Activated gamma-delta T cell (primary cell): Measurements from ENCODE around the gene PRDX5.
"Not testable (repeated sequence)": the region's sequence is repeated elsewhere in the genome, so short reads cannot be mapped to it uniquely, and the experiment has no call there.

Experiments used
- DNase-seq: peaks from one replicate; lab custom pipeline; 2025; lab: John Stamatoyannopoulos, UW

The PRDX5 gene

GRCh38 chr11:64305691-64306562 lies 12.0 kb upstream of the PRDX5 start:
- peak; percentile 41 for DNase-seq

GRCh38 chr11:64306563-64306875 lies 11.4 kb upstream of the PRDX5 start:
- DNase-seq, result no peak

GRCh38 chr11:64306876-64307622 lies 10.9 kb upstream of the PRDX5 start:
- DNase-seq, result no peak

DNA sequence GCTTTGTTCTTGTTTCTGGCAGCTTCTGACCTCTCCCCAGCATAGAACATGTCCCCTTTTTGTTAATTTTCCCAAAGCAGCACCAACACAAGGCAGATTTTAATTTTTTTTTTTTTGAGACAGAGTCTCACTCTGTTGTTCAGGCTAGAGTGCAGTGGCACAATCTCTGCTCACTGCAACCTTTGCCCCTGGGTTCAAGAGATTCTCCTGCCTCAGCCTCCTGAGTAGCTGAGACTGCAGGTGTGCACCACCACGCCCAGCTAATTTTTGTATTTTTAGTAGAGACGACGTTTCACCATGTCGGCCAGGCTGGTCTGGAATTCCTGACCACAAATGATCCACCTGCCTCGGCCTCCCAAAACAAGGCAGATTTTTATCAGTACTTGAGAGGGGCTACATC lies 10.1 kb upstream of the PRDX5 start:
- DNase-seq, result not testable (repeated sequence)

DNA sequence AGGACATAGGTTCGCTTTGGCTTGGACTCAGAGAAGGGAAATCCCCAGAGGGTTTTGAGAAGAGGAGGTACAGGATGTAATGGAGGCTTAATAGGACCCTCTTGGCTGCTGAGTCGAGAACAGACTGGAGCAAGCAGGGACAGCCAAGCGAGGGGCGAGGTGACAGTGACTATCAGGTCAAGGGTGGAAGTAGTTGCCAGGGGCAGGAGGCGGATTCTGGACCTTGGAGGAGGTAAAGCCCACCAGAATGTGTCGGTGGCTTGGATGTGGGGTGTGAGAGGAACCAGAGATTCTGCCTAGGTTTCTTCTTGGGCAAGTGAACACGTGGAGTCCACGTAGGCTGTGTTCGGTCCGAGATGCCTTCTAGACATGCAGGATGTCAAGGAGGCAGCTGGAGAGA lies 5.0 kb upstream of the PRDX5 start:
- no peak for DNase-seq

GRCh38 chr11:64313491-64314145 lies 4.3 kb upstream of the PRDX5 start:
- no peak for DNase-seq

GRCh38 chr11:64314146-64314804 lies 3.6 kb upstream of the PRDX5 start:
- no peak for DNase-seq

DNA sequence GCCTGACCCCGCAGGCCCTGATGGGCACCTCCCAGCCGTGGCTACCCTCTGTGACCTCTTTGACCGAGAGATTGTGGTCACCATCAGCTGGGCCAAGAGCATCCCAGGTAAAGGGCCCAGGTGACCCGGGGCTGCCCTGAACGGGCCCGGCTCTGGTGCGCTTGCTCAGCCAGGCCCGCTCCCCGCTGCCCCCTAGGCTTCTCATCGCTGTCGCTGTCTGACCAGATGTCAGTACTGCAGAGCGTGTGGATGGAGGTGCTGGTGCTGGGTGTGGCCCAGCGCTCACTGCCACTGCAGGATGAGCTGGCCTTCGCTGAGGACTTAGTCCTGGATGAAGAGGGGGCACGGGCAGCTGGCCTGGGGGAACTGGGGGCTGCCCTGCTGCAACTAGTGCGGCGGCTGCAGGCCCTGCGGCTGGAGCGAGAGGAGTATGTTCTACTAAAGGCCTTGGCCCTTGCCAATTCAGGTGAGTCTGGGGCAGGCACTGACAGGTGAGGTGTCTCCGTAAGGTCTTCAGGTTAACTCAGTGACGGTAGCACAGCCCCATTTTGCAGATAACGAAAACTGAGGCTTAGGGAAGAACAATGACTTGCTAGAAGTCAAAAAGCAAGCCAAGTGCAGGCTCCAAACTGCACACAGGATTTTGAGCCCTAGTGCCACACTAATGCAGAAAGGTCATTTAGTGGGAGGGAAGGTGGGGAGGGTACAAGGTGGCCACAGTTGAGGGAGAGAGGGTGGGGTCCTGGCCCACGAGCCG lies 2.9 kb upstream of the PRDX5 start:
- DNase-seq, result no peak

DNA sequence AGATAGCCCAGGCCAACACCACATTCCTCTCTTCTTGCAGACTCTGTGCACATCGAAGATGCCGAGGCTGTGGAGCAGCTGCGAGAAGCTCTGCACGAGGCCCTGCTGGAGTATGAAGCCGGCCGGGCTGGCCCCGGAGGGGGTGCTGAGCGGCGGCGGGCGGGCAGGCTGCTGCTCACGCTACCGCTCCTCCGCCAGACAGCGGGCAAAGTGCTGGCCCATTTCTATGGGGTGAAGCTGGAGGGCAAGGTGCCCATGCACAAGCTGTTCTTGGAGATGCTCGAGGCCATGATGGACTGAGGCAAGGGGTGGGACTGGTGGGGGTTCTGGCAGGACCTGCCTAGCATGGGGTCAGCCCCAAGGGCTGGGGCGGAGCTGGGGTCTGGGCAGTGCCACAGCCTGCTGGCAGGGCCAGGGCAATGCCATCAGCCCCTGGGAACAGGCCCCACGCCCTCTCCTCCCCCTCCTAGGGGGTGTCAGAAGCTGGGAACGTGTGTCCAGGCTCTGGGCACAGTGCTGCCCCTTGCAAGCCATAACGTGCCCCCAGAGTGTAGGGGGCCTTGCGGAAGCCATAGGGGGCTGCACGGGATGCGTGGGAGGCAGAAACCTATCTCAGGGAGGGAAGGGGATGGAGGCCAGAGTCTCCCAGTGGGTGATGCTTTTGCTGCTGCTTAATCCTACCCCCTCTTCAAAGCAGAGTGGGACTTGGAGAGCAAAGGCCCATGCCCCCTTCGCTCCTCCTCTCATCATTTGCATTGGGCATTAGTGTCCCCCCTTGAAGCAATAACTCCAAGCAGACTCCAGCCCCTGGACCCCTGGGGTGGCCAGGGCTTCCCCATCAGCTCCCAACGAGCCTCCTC lies 2.0 kb upstream of the PRDX5 start:
- not testable (repeated sequence) for DNase-seq

DNA sequence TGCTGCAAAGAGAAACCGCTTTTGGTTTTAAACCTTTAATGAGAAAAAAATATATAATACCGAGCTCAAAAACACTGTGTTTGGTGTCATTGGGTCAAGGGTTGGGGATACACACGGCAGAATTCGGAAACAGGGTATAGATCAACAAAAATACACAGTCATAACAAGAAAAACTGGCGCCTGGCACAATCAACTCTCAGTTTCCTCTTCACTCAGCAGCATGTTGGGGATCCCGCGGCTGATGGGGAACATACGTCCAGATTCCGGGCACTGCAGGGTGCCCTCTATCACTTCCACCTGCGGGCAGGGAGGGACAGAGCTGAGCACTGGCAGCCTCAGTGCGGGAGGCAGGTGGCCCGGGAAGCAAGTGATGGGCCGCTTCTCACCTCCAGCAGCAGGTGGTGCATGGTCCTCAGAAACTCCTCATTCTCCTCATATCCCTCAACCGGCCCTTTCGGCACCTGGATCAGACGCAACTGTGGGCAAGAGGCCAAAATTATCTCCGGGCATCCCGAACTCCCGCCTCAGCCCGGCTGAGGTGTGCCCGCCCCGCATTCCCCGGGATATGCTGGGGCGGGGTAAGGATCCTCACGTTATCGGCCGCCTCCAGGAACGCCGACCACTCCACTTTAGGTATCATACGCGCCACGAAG lies 1.1 kb upstream of the PRDX5 start:
- DNase-seq, result no peak

DNA sequence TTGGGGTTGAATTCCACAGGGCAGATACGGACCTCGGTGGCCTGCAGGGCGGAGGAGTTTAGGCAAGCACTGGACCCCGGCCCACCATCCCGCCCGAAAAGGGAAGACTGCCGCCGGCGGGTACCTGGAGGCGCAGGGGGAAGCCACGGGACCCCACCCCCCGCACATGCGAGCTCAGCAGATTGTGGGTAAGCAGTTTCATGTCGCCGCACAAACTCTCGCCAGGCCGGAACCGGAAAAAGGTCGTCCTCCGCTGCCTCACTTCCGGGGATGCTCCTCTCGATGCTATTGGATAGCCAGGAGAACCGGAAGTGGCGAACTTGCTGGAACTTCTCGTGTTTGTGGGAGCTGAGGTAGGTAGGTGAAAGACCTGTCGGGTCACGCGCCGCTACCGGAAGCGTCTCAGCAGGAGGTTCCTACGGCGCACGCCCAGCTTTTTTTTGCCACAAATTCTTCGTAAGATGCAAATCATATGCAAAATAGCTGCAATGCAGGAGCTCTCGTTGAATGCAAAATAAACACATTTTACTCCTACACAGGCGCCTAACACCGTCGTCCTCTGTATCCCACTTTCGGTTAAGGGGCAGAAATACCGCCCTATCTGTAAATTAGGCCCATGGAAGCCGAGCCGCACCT lies 478 bp upstream of the PRDX5 start, which contains the start of gene TRMT112:
TSS of gene TRMT112 (minus strand) at position 235 of the 636 bp plus-strand sequence. CDS start at position 202, 33 bp downstream.
- peak; percentile 77 for DNase-seq

- no peak for DNase-seq
These were observed 1.1 kb downstream of the PRDX5 start for GRCh38 chr11:64318766-64319761.

DNA sequence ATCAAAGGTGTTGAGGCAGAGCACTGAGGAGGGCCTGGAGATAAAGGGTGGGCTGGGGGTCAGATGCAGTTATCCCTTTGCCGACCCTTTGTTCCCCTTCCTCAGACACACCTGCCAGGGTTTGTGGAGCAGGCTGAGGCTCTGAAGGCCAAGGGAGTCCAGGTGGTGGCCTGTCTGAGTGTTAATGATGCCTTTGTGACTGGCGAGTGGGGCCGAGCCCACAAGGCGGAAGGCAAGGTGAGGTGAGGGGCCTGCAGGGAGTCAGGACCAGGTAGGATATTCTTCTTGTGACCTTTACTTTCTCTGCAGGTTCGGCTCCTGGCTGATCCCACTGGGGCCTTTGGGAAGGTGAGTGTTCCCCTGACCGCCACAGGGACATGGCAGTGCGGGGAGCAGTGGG lies 2.6 kb downstream of the PRDX5 start:
- DNase-seq, result no peak

- DNase-seq, result no peak
These were observed 3.1 kb downstream of the PRDX5 start for GRCh38 chr11:64321026-64321425.

GRCh38 chr11:64321533-64321932 lies 3.6 kb downstream of the PRDX5 start:
- no peak for DNase-seq

DNA sequence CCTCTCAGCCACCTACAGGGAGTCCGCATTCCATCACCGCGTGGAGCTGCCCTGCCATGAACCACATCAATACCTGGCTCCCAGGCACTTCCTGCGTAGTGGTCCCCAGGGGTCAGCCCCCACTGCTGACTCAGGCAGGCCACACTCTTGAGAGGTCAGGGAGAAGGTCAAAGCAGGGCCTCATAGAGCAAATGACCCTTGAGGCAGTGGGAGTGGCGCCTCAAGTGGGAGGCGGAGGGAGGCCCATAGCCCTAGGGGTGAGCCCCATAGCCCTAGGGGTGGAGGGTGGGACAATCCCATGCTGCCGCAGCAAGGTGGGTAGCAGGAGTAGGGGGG lies 5.0 kb downstream of the PRDX5 start:
- DNase-seq, result no peak

GRCh38 chr11:64323373-64323772 lies 5.5 kb downstream of the PRDX5 start:
- DNase-seq, result no peak

DNA sequence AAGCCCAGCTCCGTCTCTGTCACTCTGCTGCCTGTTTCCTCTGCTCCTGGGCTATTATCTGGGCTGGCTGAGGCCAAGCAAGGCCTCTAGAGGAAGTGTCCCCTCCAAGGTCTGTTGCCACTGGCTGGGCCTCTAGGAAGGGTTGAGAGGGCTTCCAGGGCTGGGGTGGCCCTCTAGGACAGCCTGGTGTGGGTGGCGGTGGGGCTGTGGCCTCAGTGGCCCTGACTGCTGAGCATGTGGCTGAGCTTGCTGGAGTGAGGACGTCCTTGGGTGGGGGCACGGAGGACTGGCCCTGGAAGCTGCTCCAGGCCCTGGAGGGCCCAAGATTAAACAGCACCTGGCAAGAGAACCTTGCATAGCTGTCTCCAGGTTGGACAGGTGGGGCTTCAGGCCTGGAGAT lies 6.1 kb downstream of the PRDX5 start:
- DNase-seq, result not testable (repeated sequence)
